Activated CD4-positive, CD25-positive, alpha-beta regulatory T cell treated with anti-CD3 and anti-CD28 coated beads, Interleukin-2, amount 50 U/mL, for 24 hours (primary cell): ENCODE results near the gene EMC1.
A peak's percentile ranks its signal among the peaks of the same experiment; 100 is the strongest.
"Not testable (repeated sequence)": the region's sequence is repeated elsewhere in the genome, so short reads cannot be mapped to it uniquely, and the experiment has no call there.

ENCODE experiments used
- ATAC-seq, 2 donors: fragments of 150-1000 bp; cut with Tn5 transposase; one replicate each; pipeline ENCODE4 v1.10.0; 2021; ENCODE audit warnings: mild to moderate bottlenecking in 1 of 2, moderate library complexity in 1 of 2

Gene EMC1

GRCh38 chr1:19251305-19252196 is at the start of gene EMC1, which contains the start of gene MRTO4:
Gene EMC1 (minus strand): TSS chr1:19251524. CDS start chr1:19251509, 15 bp downstream.
Gene MRTO4 (plus strand): TSS chr1:19251805. CDS start chr1:19251836, 31 bp downstream.
- ATAC-seq = peak; percentile 88 to 91

- no peak for ATAC-seq
Measured at GRCh38 chr1:19300211-19300610, 48.9 kb upstream of the EMC1 start.

- ATAC-seq = no peak
Measured at GRCh38 chr1:19294638-19295037, 43.3 kb upstream of the EMC1 start.

GRCh38 chr1:19289244-19289643 is 37.9 kb upstream of the EMC1 start:
- no peak for ATAC-seq

GRCh38 chr1:19288324-19289241 is 37.3 kb upstream of the EMC1 start, which contains the start of gene AKR7A3:
Gene AKR7A3 (minus strand): TSS chr1:19288770. CDS start chr1:19288709, 61 bp downstream.
- ATAC-seq = peak; percentile 93 to 96

GRCh38 chr1:19287436-19288185 is 36.3 kb upstream of the EMC1 start:
- ATAC-seq = no peak

GRCh38 chr1:19285807-19286206 is 34.5 kb upstream of the EMC1 start:
- not testable (repeated sequence) for ATAC-seq

GRCh38 chr1:19285366-19285765 is 34.0 kb upstream of the EMC1 start:
- not testable (repeated sequence) for ATAC-seq

GRCh38 chr1:19284881-19285280 is 33.6 kb upstream of the EMC1 start:
- no peak for ATAC-seq

GRCh38 chr1:19283891-19284290 is 32.6 kb upstream of the EMC1 start:
- ATAC-seq = no peak

- ATAC-seq = no peak
Measured at GRCh38 chr1:19274636-19275035, 23.3 kb upstream of the EMC1 start.

GRCh38 chr1:19273844-19274531 is 22.7 kb upstream of the EMC1 start:
- not testable (repeated sequence) for ATAC-seq

- ATAC-seq = no peak
Measured at GRCh38 chr1:19273106-19273843, 22.0 kb upstream of the EMC1 start.

GRCh38 chr1:19272064-19272463 is 20.7 kb upstream of the EMC1 start:
- ATAC-seq = no peak

GRCh38 chr1:19270343-19270730 is 19.0 kb upstream of the EMC1 start:
- ATAC-seq = not testable (repeated sequence)

- ATAC-seq = not testable (repeated sequence)
Measured at GRCh38 chr1:19269427-19270342, 18.4 kb upstream of the EMC1 start.

- ATAC-seq = no peak
Measured at GRCh38 chr1:19268445-19268844, 17.1 kb upstream of the EMC1 start.

GRCh38 chr1:19262744-19263143 is 11.4 kb upstream of the EMC1 start:
- no peak for ATAC-seq

GRCh38 chr1:19262047-19262446 is 10.7 kb upstream of the EMC1 start:
- no peak for ATAC-seq
